Endothelial cell of umbilical vein (primary cell): ENCODE data around the gene PFN4. TPM values are rescaled to one million over a fixed set of nuclear protein-coding genes. Genes with fewer than 3 reads are reported as not detected.

Experiments used
- BruUV-seq: library from RNA; stranded (reverse); fragments of 400-500 nt; replicated peaks from 2 replicates; lab custom pipeline; 2021; lab: Mats Ljungman, UMichigan
- CTCF ChIA-PET: fragments of 300-600, 350-600 bp; sonication (Branson Sonifier 250); formaldehyde crosslinking; loops from one replicate; lab custom pipeline; 2021; ENCODE audit warnings: antibody characterized with exemption, inconsistent platforms; lab: Charles Lee
- POLR2A ChIA-PET: fragments of 300-600, 350-600 bp; sonication (Branson Sonifier 250); formaldehyde crosslinking; loops from one replicate; lab custom pipeline; 2021; ENCODE audit warnings: antibody characterized with exemption, inconsistent platforms; lab: Charles Lee
- DNase-seq: peaks from one replicate; pipeline ENCODE4 v3.0.0-alpha.2; 2011; ENCODE audit warnings: low read depth, low spot score
- FAIRE-seq: peaks from 2 replicates; lab custom pipeline; 2011; peaks lifted over from hg19 to GRCh38; lab: Jason Lieb, UNC
- H2AFZ ChIP-seq: 2 replicates; pipeline ENCODE4 v1.6.0; 2012; ENCODE audit warnings: low read depth, low read length, control low read depth, inconsistent platforms
- H3K27ac ChIP-seq: 2 replicates; pipeline ENCODE4 v1.5.1; 2011; ENCODE audit warnings: low read depth, mild to moderate bottlenecking, control low read depth, low read length, moderate library complexity; ENCODE audit not compliant: insufficient read depth
- H3K27me3 ChIP-seq, 2 experiments: 2 replicates each; pipeline versions ENCODE4 v1.6.0 to v1.6.1; 2011; ENCODE audit warnings: low read length in 2 of 2, mixed read lengths in 1 of 2; ENCODE audit not compliant: control insufficient read depth in 2 of 2, insufficient read depth in 2 of 2
- H3K36me3 ChIP-seq, 2 experiments: 2 replicates in 1 of 2; 3 replicates in 1 of 2; pipeline ENCODE4 v1.5.1; 2011; ENCODE audit warnings: low read length in 2 of 2, mild to moderate bottlenecking in 1 of 2, moderate library complexity in 1 of 2; ENCODE audit not compliant: control insufficient read depth in 2 of 2, insufficient read depth in 2 of 2; ENCODE audit errors: extremely low read depth in 1 of 2
- H3K4me1 ChIP-seq: 3 replicates; pipeline ENCODE4 v1.5.1; 2011; ENCODE audit warnings: mild to moderate bottlenecking, low read length; ENCODE audit not compliant: control insufficient read depth, insufficient read depth; ENCODE audit errors: extremely low read depth
- H3K4me2 ChIP-seq: 2 replicates; pipeline ENCODE4 v1.6.1; 2011; ENCODE audit warnings: low read length, control low read depth, mixed read lengths; ENCODE audit not compliant: insufficient read depth
- H3K4me3 ChIP-seq, 3 experiments: fragments of 200-600 bp in 1 of 3; sonication (generic), shearing (Covaris generic) in 1 of 3; replicated peaks in 1 of 3; 2 replicates each; pipeline ENCODE4 v1.5.1; 2011 to 2016; ENCODE audit warnings: control low read depth in 3 of 3, low read length in 3 of 3, mild to moderate bottlenecking in 2 of 3, inconsistent platforms in 1 of 3, low read depth in 1 of 3, moderate library complexity in 1 of 3; ENCODE audit not compliant: insufficient read depth in 1 of 3
- H3K79me2 ChIP-seq: 2 replicates; pipeline ENCODE4 v1.6.0; 2012; ENCODE audit warnings: low read length, inconsistent platforms; ENCODE audit not compliant: control insufficient read depth, insufficient read depth
- H3K9ac ChIP-seq: replicated peaks from 2 replicates; pipeline ENCODE3; 2011; ENCODE audit warnings: low read length, control low read depth; ENCODE audit not compliant: insufficient read depth; ENCODE audit errors: extremely low read depth
- H3K9me1 ChIP-seq: replicated peaks from 3 replicates; pipeline ENCODE4 v1.6.0; 2011; ENCODE audit warnings: mild to moderate bottlenecking, low read length; ENCODE audit not compliant: control insufficient read depth, insufficient read depth; ENCODE audit errors: extremely low read depth
- H3K9me3 ChIP-seq: replicated peaks from 2 replicates; pipeline ENCODE4 v1.5.1; 2012; ENCODE audit warnings: low read length, inconsistent platforms; ENCODE audit not compliant: control insufficient read depth, insufficient read depth
- H4K20me1 ChIP-seq: replicated peaks from 2 replicates; pipeline ENCODE3; 2011; ENCODE audit warnings: mild to moderate bottlenecking, low read length; ENCODE audit not compliant: control insufficient read depth, insufficient read depth; ENCODE audit errors: extremely low read depth
- CTCF ChIP-seq, 2 donors: IDR thresholded peaks; 1 replicate in 1 of 2; 2 replicates in 1 of 2; pipeline ENCODE4 v1.5.1; 2011; ENCODE audit warnings: low read length in 2 of 2, mild to moderate bottlenecking in 2 of 2, moderate library complexity in 2 of 2, control low read depth in 1 of 2, inconsistent platforms in 1 of 2, low read depth in 1 of 2; ENCODE audit not compliant: insufficient read depth in 1 of 2; ENCODE audit errors: extremely low read depth in 1 of 2
- EZH2 ChIP-seq: IDR thresholded peaks from 2 replicates; pipeline ENCODE4 v1.6.1; 2012; ENCODE audit warnings: borderline replicate concordance, low read depth, mild to moderate bottlenecking, moderate library complexity, low read length, inconsistent platforms; ENCODE audit not compliant: severe bottlenecking
- FOS ChIP-seq: IDR thresholded peaks from 2 replicates; pipeline ENCODE4 v1.6.1; 2011; ENCODE audit warnings: mild to moderate bottlenecking, low read length, moderate library complexity, borderline replicate concordance; ENCODE audit not compliant: insufficient read depth
- GATA2 ChIP-seq: IDR thresholded peaks from 2 replicates; pipeline ENCODE4 v1.7.0; 2011; ENCODE audit warnings: low read depth, mild to moderate bottlenecking, moderate library complexity, mixed read lengths, low read length; ENCODE audit not compliant: insufficient read length, insufficient read depth
- JUN ChIP-seq: IDR thresholded peaks from 2 replicates; pipeline ENCODE4 v1.6.1; 2011; ENCODE audit warnings: borderline replicate concordance, low read depth; ENCODE audit not compliant: insufficient read length, insufficient read depth
- MAX ChIP-seq: IDR thresholded peaks from 2 replicates; pipeline ENCODE4 v1.6.1; 2011; ENCODE audit not compliant: insufficient read depth, insufficient read length
- MYC ChIP-seq: IDR thresholded peaks from one replicate; pipeline ENCODE4 v1.6.1; 2011; ENCODE audit warnings: mild to moderate bottlenecking, low read depth, low read length
- POLR2AphosphoS5 ChIP-seq: IDR thresholded peaks from 2 replicates; pipeline ENCODE4 v1.6.1; 2012; ENCODE audit warnings: low read depth, mild to moderate bottlenecking, control low read depth, low read length, moderate library complexity; ENCODE audit not compliant: insufficient read depth
- dilution Hi-C: fragments of 300-500 bp; cut with MboI; formaldehyde crosslinking; loops from one replicate; pipeline ENCODE4 v1.15.0; 2019; ENCODE audit warnings: low sequenced_read_pairs; ENCODE audit not compliant: extremely low pct_ligation_motif_present
- intact Hi-C: fragments of 100-400 bp; cut with micrococcal nuclease; formaldehyde crosslinking; loops from one replicate; pipeline ENCODE4 v1.10.0; 2022
- polyA plus RNA-seq, 4 experiments: library from polyadenylated mRNA; depleted of rRNA in 3 of 4; stranded (reverse) in 3 of 4; unstranded in 1 of 4; fragments of >200 nt; gene quantifications; 2 replicates each; pipeline versions ENCODE4 v1.2.1 to v1.2.3, GENCODE V29; 2011 to 2012; ENCODE audit warnings: missing spikeins in 1 of 4
- total RNA-seq: library from RNA; stranded (reverse); gene quantifications from 2 replicates; pipeline ENCODE4 v1.2.3, GENCODE V29; 2021

PFN4 gene
- total and polyA plus RNA-seq, 2 donors (not counting 3 experiments of a cell fraction or from before 2014, with no cell fraction given) = 0.23 to 0.93 TPM

- no peak overlapping the region for H3K4me3 ChIP-seq
- H3K79me2 ChIP-seq = no peaks in the 10 kb centered on the region
- intact Hi-C loops (loop anchor here (1.0 kb wide), 1 partner anchor 11 kb away; no protein-coding TSS in a partner anchor), dilution Hi-C loops (no loop called here)
- CTCF ChIA-PET = interaction anchor here (1.8 to 3.5 kb wide), 2 partner anchors 19 to 338 kb away, joined by 6 to 27 read pairs; no protein-coding TSS in a partner anchor
- H2AFZ ChIP-seq = no peak overlapping the region
- no peaks in the 10 kb centered on the region for H3K4me1 ChIP-seq
- DNase-seq = no peak
- no peaks in the 10 kb centered on the region for H3K36me3 ChIP-seq
- H3K27me3 ChIP-seq = no peaks in the 10 kb centered on the region
- no peaks in the 10 kb centered on the region for H4K20me1 ChIP-seq
- no peak overlapping the region for H3K27ac ChIP-seq
- no peaks in the 10 kb centered on the region for H3K9me3 ChIP-seq
- no peak overlapping the region for H3K4me2 ChIP-seq
- FAIRE-seq = no peak
- H3K9ac ChIP-seq = no peak overlapping the region
- no peaks in the 10 kb centered on the region for H3K9me1 ChIP-seq
- POLR2A ChIA-PET = no interaction called here
- no peak for TF ChIP-seq GATA2
- no peak for TF ChIP-seq EZH2
- TF ChIP-seq MAX = no peak
- TF ChIP-seq FOS = no peak
- no peak for TF ChIP-seq POLR2AphosphoS5
- TF ChIP-seq MYC = no peak
- no peak for TF ChIP-seq JUN
- no peak for TF ChIP-seq CTCF (IDR thresholded peaks at IDR 0.05; ENCODE audit: extremely low read depth in 1 of 2, insufficient read depth in 1 of 2, low read depth in 1 of 2, low read length in 2 of 2)
- no TSS peak for BruUV-seq
Observed at GRCh38 chr2:24162494-24162893, 39.4 kb upstream of the PFN4 start.
